GM18499 (cell line): Measurements from ENCODE around the gene RNASEH2B.
A peak's percentile ranks its signal among the peaks of the same experiment; 100 is the strongest.

Source experiments
- ATAC-seq: cut with Tn5 transposase; IDR thresholded peaks from one replicate; pipeline ENCODE4 v1.9.1; 2021; ENCODE audit warnings: moderate number of reproducible peaks; ENCODE audit not compliant: insufficient read depth, unreplicated experiment

RNASEH2B gene, protein sequence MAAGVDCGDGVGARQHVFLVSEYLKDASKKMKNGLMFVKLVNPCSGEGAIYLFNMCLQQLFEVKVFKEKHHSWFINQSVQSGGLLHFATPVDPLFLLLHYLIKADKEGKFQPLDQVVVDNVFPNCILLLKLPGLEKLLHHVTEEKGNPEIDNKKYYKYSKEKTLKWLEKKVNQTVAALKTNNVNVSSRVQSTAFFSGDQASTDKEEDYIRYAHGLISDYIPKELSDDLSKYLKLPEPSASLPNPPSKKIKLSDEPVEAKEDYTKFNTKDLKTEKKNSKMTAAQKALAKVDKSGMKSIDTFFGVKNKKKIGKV

DNA sequence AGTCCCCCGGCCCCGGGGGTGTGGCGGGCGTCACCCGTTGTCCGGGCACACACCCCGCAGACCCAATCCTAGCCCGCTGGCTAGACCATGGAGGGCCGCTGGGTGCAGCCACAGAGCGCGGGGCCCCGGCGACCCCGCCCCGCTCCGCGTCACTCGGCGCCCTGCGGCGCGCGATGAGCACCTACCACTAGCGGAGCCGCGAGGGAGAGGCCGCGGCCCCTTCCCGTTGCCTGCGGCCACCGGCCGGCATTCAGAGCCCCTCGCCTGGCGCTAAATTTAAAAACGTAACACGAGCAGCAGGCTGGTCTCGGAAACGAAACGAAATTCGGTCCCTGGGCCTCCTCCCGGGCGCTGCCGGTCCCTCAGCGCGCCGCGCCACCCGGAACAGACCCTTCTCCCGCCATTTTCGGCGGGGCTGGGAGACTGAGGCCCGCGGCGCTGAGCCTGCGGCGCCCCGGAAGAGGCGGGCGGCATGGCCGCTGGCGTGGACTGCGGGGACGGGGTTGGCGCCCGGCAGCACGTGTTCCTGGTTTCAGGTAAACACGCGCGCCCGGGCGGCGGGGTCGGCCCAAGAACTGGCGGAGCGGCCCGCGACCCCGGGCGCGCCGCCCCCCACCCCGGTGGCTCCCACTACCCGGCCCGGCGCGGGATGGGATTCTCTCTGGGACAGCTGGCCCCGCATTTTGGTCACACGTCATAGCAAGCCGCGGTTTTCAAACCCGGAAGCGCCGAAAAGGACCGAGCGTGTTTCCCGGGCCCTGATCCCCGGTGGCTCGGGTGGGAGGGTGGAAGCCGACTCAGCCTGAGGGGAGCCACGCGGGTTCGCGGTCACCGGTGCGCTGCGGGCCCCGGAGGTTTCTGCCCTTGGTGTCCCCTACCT is at the start of gene RNASEH2B:
RNASEH2B (plus strand) TSS at position 187 of the 880 bp plus-strand sequence; CDS start at position 473, 286 bp downstream.
- ATAC-seq = peak; percentile 33

DNA sequence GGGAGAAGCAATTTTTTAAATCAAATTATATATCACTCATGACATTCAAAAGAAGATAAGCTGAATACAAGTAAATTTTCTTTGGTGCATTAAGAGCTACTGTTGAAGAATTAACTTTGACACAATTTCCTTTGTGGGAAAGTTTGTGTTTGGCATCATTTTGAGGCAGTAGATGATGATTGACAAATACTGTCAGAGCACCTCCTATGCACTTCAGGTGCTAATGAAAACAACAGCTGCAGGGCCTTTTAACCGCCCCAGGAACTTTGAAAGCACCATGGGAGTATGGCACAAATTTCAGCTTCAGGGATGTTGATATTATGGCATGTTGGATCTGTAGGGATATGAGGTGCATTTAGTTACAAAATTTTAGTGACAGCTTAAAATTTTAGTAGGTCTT is 45.1 kb upstream of the RNASEH2B start:
- ATAC-seq = no peak

DNA sequence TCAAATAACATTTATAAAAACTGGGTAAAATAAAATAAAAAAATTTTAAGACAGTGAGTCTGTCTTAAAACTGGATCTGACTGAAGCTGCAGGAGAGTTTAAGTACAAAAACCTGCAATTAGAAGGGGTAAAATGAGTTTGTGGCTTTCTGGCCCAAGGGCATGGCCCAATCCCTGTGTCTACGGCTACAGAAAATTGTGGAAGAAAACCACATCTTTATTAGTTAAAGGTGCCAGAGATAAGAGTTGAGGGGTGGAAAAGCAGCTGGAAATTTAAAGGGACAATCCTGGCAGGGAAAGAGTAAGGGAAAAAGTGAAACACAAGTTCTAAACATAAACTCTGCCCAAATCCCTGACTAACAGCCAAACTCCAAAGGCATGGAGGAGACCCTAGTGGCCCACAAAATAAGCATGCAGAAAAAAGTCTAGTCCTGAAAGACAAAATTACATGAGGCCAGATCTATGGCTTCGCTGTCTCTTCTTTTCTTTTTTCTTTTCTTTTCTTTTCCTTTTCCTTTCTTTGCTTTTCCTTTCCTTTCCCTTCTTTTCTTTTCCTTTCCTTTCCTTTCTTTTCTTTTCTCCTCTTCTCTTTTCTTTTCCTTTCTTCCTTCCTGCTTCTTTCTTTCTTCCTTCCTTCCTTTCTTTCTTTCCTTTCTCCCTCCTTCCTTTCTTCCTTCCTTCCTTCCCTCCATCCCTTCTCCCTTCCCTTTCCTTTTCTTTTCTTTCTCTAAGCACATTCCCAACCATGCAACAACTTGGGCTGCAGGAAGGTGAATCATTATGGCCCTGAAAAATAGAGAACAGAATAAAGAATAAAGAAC is 42.6 kb upstream of the RNASEH2B start:
- no peak for ATAC-seq

DNA sequence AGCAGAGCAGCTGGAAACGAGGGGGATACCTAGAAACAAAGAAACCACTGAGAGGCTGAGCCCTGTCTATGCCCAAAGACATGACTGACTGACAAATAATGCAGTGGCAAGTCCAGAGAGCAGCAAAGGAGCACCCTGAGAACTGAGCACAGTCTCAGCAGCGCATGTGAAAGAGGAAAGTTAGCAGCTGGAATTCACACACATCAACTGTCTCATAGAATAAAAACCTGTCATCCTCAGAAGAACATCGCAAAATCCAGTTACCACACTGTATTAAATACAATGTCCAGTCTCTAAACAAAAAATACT is 42.0 kb upstream of the RNASEH2B start:
- ATAC-seq = no peak

DNA sequence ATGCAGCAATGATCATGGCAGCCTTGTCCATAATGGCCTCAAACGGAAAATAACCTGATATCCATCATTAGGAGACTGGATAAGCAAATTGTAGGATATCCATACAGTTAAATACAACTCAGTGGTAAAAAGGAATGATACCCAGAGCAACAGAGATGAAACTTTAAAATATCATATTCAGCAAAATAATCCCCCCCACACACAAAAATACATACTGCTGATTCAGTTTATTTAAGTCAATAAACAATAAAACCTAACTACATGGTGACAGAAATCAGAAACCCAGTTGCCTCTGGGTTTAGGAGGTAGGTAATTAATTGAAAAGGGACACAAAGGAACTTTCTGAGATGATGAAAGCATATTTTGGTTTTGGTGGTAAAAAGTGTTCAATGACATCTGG is 38.2 kb upstream of the RNASEH2B start:
- no peak for ATAC-seq

DNA sequence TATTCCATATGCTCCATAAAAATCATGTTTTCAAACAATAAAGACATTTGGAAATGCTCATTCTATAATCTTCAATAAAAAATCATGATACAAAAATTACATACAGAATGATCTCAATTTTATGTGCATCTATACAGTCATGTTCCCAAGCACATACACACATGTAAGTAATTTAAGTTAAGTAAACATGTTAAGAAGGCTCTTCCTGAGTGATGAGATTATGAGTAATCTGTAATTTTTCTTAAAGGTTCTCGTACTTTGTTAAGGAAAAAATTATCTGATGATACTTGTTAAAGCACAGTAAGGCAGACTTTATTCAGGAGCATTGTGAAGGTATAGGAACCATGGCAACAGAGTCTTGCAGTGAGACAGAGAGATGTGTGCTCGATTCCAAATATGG is 36.1 kb upstream of the RNASEH2B start:
- no peak for ATAC-seq

DNA sequence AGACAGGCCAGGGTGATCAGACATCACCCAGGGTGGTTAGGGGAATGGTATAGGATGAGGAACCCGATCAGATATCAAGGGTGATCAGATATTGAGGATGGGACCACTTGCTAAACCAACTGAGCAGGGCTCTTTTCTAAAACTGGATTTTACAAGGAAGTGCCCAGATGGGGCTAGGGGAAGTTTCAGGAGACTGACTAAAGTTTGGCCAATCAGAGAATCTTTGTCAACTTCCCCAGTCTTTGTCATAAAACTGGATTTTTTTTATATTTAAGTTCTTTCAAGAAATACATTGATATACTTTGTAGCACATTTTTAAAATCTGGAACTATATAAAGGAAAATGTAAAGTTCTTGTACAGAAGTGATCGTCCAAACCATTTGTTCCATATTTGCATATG is 35.6 kb upstream of the RNASEH2B start:
- ATAC-seq = no peak

DNA sequence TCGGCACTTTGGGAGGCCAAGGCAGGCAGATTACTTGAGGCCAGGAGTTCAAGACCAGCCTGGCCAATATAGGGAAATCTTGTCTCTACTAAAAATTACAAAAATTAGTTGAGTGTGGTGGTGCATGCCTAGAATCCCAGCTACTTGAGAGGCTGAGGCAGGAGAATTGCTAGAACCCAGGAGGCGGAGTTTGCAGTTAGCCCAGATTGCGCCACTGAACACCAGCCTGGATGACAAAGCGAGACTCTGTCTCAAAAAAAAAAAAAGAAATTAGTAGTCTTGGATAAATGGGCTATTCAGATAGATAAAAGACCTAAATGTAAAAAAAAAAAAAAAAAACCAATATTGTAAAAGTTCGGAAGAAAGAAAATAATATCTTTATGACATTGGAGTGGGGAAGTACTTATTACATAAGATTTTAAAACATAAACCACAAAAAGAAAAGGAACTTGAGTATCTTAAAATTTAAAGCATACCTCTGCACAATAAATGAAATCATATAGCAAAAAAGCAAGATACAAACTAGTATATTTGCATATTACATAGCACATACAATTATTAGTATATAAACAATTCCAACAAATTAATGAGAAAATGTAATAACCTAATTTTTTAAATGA is 26.7 kb upstream of the RNASEH2B start:
- no peak for ATAC-seq

DNA sequence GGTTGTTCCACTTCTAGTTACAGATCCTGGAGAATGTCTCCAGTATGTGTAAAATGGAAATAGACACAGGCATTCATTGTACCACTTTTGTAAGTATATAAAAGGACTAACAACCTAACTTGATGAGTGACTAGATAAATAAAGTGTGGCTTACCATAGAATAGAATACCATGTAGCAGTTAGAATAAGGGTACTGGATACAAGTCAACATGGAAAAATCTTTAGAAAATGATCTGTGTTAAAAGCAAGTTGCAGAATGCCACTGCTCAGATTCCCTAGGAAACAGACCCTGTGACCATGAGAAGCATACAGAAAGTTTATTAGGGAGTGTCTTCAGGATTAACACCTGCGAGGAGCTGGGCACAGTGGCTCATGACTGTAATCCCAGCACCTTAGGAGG is 25.9 kb upstream of the RNASEH2B start:
- no peak for ATAC-seq

DNA sequence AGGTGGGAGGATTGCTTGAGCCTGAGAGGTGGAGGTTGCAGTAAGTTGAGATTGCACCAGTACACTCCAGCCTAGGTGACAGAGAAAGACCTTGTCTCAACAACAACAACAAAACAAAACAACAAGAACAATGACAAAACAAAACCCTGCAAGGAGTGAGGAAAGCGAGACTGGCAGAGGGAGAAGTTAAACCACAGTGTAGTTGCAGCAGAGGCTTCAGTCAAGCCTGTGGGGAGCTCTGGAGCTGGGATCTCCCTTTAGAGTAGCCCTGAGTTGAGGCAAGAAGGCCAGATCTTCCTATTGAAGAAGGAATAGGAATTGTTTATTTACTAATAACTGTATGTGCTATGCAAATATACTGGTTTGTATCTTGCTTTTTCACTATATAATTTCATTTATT is 25.3 kb upstream of the RNASEH2B start:
- no peak for ATAC-seq

DNA sequence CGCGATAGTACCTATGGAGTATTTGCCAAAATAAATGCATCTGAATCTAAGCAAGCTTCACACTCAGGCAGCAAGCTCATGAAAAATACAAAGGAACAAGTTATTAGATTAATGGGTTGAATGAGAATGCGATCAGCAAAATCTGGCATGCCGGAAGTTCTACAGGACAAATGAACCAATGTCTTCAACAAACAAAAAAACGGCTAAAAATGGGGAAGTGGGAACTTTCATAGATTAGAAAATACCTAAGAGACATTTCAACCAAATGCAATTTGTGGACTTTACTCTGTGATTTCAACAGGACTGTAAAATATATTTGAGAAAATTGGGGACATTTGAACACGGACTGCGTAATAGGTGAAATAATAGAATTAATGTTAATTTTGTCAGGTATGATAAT is 22.4 kb upstream of the RNASEH2B start:
- no peak for ATAC-seq

DNA sequence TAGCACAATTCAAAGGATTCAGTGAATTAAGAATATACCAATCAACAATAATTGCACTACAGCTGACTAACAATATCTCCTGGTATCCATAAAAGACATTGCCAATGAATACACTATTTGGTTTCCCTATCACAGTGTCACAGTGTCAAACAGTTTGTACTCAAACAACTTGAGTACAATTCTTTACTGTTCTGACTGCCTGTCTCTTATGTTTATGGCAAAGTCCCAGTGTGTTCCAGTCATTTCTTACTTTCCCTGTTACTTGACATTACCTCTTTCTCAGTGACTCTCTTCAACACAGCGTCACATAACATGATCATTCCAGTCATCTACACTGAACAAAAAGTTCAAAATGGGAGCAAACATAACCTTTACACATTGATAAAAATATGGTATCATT is 21.2 kb upstream of the RNASEH2B start:
- ATAC-seq = no peak

DNA sequence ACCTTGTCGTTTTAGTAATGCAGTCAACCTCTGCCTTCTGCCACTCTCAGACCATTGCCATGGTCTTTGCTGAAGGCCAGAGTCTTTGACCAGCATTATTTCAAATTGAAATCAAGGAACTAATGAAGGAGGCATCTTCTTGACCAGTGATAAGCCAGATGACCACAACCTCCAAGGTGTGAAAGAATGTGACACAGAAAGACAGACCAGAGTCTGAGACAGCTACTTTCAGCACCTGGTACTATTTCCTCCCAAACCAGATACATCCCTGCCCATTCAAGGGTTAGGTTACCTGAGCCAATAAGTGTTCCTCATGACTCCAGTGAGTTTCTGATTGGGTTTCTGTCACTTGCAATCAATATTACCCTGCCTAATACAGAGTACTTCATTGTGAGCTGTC is 20.3 kb upstream of the RNASEH2B start:
- ATAC-seq = no peak

DNA sequence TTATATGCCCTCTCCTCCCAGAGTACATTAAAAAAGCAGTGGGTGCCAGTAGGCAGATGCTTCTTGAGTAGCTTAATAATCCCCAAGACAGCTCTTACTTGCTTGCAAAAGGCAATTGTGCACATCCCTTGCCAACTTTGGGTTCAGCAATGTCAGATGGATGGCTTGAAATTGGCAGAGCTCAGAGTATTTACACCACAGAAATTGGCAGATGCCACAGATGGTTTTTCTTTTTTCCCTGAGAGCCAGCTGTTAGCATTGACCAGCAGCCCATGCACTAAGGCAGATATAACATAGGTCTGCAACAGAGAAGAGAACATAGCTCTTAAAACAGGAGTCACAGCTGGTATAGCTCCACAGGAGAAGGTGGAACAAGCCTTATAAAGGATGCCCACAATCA is 18.4 kb upstream of the RNASEH2B start:
- no peak for ATAC-seq

DNA sequence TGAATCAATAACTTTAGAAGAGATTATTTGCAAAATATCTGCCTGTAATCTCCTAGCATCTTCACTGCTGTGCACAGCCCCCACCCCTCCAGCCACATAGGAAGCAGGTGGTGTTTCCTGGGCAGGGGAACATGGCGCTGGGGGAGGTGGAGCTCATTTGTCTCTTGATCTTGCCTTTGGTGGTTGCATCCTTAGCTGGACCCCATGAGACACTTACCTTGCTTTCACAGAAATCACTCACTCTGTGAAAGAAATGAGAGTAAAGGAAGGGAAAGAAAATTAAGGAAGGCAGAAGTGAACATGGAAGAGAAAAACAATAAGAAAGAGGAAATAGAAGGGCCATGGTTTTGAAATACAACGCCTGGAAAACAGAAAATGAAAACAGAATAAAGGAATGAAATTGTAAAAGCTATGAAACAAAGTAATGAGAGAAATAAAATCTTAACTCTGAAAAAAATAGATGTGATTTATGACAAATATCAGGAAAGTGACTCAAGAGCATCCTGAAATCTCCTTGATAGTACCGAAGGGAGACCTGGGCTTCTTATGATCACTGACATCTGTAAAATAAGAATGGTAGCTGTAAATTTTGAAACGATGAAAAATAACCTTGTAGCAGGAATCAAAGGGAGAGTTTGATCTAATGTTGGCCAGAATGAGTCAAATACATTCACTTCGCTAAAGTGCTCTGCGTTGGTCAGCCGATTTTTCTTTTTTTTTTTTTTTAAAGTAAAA is 17.2 kb upstream of the RNASEH2B start:
- no peak for ATAC-seq

DNA sequence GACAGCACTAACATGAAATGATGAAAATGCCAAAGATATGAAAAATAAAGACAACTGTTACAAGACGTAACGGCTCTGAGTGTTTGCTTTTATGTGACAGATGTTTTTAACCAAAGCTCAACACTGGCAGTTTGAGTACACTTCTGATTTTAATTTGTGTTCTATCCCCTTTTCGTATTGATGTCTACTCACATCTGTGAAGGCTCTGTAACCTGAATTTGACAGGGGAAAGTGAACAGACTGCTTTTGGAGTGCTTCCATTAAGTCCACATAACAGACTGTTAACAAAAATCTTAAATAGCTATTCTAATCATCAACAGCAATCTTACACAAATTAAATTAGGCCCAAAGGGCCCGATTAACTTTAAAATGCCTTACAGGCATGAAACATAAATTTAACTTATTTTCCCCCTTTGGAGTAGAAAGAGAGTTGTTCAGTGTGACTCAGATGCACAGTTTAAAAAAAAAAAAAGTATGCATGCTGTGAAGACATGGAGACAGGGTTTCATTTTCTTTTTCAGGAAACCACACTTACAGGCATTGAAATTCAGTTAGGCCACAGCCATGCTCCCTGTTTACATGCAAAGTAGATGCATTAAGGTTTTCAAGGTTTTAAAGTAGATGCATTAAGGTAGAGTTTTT is 16.3 kb upstream of the RNASEH2B start:
- ATAC-seq = peak; percentile 80

DNA sequence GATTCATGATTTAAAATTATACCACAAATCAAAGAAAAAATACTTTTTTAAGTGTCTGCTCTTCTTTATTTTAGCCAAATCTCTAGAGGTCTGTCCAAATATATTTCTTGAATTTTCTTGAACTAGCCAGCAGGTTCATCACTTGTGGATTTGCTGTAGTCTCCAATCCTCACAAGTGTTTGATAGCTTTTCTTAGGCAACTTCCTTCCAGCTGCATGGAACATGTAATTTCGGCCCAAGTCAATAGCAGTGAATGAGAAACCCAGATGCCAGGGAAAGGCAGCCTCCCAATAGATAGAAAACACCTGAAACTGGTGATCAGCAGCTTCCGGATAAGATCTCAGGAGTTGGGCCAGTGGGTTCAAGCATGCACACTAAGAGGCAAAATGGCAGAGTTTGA is 15.6 kb upstream of the RNASEH2B start:
- ATAC-seq = no peak

DNA sequence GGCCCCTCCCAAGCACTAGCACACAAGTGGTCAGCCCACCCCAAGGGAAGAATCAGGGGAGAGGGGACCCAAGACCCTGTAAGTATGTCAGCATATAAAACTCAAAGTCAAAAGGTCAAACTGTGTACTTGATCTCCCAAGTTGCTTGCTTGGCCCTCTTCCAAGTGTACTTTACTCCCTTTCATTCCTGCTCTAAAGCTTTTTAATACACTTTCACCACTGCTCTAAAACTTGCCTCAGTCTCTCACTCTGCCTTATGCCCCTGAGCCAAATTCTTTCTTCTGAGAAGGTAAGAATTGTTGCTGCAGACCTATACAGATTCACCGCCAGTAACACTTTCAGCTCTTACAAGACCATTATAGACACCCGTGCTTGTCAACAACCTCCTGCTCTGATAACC is 15.1 kb upstream of the RNASEH2B start:
- no peak for ATAC-seq

DNA sequence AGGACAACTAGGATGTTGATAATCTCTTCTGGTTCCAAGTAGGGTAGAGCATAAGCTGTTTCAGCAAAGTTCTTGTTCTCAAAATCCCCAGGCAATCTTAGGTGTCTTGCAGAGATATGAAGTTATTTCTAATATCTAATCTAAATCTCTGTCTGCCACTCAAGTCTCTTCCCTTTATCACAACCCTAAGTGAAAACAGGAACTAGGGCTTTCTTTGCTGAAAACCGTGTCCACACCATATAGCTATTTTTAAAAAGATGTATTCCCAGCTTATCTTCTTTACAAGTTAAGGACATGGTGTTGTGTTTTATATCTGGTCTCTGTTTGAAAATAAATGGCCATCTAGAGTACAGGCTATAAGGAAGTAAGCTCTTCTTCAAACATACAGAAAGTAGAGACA is 11.3 kb upstream of the RNASEH2B start:
- no peak for ATAC-seq
